DMS53 treated with DMSO at 0.1 percent for 48 hours (cell line): ENCODE measurements around the gene TLE4.

Experiments used
- DNase-seq: peaks from one replicate; lab custom pipeline; 2025; ENCODE audit not compliant: unreplicated experiment; lab: John Stamatoyannopoulos, UW

Gene TLE4

DNA sequence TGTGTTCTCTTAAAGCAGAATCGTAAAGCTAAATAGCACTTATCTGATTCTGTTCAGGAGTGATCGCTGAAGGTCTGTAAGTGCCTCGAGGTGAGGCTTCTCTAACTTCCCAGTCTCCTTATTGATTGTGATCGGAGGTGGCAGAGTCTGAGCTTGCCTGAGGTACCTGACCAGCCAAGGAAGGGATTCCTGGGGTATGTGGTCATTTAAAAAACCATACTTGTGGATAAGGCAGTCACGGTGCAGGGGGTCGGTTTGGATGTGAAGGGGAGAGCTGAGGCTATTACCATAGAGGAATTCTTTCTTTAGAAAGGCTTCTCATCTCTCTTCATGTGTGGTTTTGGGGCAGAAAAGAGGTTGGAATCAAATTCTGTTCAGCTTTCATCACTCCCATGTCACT lies 193.7 kb downstream of the TLE4 start:
- DNase-seq: no peak

DNA sequence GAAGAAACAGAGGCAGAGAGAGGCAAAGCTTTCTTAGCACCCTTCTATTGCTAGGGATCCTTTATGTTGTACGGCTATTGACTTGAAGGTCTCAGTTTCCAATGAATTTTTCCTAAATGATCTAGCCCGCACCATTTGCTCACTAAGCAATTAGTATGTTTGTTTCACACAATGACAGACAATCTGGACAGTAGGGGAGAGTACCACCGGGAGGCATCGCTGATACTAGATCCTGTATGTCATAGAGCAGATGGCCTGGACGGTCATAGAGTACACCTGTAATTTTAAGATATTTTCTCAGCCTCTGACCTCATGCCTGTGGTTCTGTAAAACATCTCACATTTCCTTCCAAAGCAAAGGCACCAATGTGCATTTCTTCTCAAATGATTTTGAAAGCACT lies 194.3 kb downstream of the TLE4 start:
- DNase-seq: no peak

DNA sequence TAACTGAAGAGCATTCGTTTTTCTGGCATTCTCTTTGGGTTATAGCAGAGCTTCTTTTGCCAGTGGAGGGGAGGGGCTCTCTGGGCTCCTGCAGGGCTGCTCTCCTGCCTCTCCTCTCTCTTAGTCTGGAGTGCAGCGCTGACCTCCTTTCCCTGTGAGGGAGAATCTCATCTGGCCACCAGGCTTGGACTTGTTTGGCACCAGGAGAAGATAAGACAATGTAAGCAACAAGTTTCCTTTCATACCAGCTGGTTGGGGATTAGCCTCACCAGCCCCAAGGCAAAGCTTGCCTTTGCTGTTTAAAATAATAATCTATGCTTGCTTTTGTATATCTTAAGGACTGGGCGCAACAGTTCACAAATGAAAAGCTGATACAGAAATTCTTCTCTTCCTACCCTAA lies 196.4 kb downstream of the TLE4 start:
- no peak for DNase-seq

DNA sequence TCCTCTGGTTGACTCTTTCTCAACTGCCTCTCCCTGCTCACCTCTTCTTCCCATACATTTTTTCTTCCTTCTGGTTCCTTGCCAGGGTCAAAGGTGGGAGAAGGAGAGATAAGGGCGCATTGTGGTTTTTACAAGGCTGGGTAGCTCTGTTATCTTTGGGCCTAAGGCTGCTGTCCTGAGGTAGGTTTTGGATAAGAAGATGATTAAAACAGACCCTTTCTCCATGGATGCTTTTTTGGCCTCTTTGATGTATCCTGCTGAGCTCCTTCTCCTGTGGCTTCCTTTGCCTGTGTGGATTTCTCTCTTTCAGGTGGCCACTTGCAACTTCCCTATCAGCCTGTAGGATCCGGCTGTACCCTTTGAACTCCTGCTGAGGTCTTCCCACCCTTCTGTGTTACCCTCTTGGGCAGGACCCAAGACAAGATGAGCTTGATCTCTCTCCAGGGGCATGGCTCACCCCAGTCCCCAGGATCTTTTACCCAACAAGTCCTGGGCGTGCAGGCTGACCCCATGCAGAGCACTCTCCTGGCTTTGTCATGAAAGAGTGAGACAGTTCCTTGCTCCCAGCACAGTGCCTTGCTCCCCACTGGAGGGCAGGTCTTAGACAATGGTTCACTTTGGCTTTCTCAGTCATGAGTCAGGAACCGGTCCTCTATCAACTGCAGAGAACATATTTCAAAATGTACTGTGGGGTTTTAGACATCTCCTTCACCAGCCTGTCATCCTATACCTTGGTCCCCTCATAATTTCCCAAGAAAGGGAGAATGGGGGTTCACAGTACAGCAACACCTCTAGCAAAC lies 197.9 kb downstream of the TLE4 start:
- no peak for DNase-seq

DNA sequence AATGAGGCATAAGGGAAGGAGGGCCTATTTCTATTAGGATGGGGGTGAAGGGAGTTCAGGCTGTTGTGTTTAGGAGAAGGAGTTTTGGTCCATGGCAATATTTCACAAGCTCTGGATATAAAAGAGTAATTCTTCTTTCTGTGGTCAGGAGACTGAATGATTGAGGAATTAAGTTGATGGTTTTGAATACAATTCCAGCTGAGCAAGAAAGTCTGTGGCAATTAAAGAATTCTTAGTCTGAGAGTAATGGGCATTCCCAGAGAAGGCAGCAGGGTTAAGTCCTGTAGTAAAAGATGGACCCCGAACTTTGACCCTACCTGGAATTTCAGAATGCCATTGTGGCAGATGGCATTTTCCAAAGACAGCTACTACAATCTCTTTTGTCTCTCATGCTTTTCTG lies 202.6 kb downstream of the TLE4 start:
- DNase-seq: no peak
